Loucy (cell line): Measurements from ENCODE around the gene RTN4.

Experiments
- EZH2phosphoT487 ChIP-seq: fragments of 200-600 bp; IDR thresholded peaks from 2 replicates; pipeline ENCODE4 v1.6.1; 2018; ENCODE audit warnings: antibody characterized with exemption, mild to moderate bottlenecking, moderate library complexity, borderline replicate concordance
- TF ChIP-seq, protein P1 (sequence below): fragments of 200-600 bp; sonication (generic); conservative IDR thresholded peaks from 2 replicates; pipeline ENCODE4 v1.5.1; 2014; ENCODE audit warnings: mild to moderate bottlenecking, antibody characterized with exemption, low read length

DNA sequence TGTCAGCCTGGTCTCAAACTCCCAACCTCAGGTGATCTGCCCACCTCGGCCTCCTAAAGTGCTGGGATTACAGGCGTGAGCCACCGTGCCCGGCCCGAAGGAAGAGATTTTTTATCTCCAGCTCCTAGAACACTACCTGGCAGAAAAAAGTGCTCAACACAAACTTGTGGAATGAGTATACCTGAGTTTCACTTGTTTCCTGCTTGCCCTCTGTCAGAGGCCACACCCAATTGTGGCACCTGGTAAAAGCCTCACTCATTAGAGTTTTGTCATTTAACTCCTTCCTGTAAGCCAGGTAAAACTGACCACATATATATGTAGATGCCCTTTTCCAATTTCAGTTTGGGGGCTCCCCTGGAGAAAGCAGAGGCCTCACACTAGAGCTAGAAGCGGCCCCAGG is 42.2 kb upstream of the RTN4 start:
- TF ChIP-seq, protein P1, sequence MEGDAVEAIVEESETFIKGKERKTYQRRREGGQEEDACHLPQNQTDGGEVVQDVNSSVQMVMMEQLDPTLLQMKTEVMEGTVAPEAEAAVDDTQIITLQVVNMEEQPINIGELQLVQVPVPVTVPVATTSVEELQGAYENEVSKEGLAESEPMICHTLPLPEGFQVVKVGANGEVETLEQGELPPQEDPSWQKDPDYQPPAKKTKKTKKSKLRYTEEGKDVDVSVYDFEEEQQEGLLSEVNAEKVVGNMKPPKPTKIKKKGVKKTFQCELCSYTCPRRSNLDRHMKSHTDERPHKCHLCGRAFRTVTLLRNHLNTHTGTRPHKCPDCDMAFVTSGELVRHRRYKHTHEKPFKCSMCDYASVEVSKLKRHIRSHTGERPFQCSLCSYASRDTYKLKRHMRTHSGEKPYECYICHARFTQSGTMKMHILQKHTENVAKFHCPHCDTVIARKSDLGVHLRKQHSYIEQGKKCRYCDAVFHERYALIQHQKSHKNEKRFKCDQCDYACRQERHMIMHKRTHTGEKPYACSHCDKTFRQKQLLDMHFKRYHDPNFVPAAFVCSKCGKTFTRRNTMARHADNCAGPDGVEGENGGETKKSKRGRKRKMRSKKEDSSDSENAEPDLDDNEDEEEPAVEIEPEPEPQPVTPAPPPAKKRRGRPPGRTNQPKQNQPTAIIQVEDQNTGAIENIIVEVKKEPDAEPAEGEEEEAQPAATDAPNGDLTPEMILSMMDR: no peak
- TF ChIP-seq EZH2phosphoT487: no peak
